ENCODE data around the gene DMXL2.

GRCh38 chr15:51579012-51579411 is 43.6 kb downstream of the DMXL2 start:
- TF ChIP-seq CTCF (IDR thresholded peaks at IDR 0.05; ENCODE audit: low read depth, low read length) = no peak
- no peak for TF ChIP-seq EZH2phosphoT487 (IDR thresholded peaks at IDR 0.05; ENCODE audit: low read depth)
